GM06990 (cell line): Measurements from ENCODE around the gene CBLIF.

Source experiments
- DNase-seq: peaks from one replicate; pipeline ENCODE4 v3.0.0-alpha.2; 2011; ENCODE audit not compliant: insufficient read length; ENCODE audit errors: extremely low read depth
- H3K27me3 ChIP-seq: replicated peaks from 2 replicates; pipeline ENCODE4 v1.6.0; 2011; ENCODE audit warnings: low read length; ENCODE audit not compliant: control insufficient read depth, insufficient read depth
- H3K36me3 ChIP-seq: 2 replicates; pipeline ENCODE4 v1.5.1; 2011; ENCODE audit warnings: low read length; ENCODE audit not compliant: control insufficient read depth, insufficient read depth
- H3K4me3 ChIP-seq: replicated peaks from 2 replicates; pipeline ENCODE4 v1.5.1; 2011; ENCODE audit warnings: low read depth, mild to moderate bottlenecking, control low read depth, low read length
- CTCF ChIP-seq: IDR thresholded peaks from 2 replicates; pipeline ENCODE4 v1.5.1; 2011; ENCODE audit warnings: low read length, control low read depth, mild to moderate bottlenecking, inconsistent platforms; ENCODE audit not compliant: insufficient read depth, poor library complexity, severe bottlenecking

CBLIF gene

DNA sequence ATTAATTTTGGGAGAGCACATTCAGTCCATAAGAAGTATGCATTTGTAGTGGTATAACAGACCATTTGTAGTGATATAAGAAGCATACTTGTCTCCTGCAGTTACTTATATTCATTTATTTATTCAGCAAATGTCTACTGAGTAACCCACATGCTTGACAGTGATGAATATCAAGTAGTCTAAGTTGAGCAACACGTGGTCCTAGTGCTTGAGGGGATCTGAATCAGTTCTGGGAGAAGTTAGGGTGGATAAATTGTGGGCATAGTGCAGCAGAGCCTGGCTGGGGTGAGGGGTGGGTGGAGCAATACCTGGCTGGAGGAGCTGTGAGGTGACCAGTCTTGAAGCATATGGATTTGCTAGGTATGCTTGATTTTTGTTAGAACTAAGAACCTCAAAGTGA, 65.8 kb downstream of the CBLIF start:
- Histone ChIP-seq H3K27me3 (no peaks in the 10 kb centered on the region; the same call in 1 of the 2 replicates), H3K4me3 (no peak overlapping the region), H3K36me3 (no peaks in the 10 kb centered on the region)
- no peak for TF ChIP-seq CTCF
- no peak for DNase-seq
